ENCODE results near the gene UNC5B. TPM values are rescaled to one million over a fixed set of nuclear protein-coding genes. Genes with fewer than 3 reads are reported as not detected.

The UNC5B gene
- polyA plus RNA-seq, 1 donor (not counting 4 experiments of a cell fraction or from before 2014, with no cell fraction given): 1.1 TPM

GRCh38 chr10:71204746-71205145, 7.6 kb upstream of the UNC5B start:
- no peaks in the 10 kb centered on the region for H3K79me2 ChIP-seq (ENCODE audit: control insufficient read depth, insufficient read depth, low read length)
- no peak for TF ChIP-seq EZH2 (IDR thresholded peaks at IDR 0.05; ENCODE audit: low read length)
- no peak for TF ChIP-seq CTCF (optimal IDR thresholded peaks at IDR 0.05 in 1 of 3, IDR thresholded peaks at IDR 0.05 in 1 of 3, conservative IDR thresholded peaks at IDR 0.05 in 1 of 3; ENCODE audit: extremely low read depth in 1 of 3, insufficient read depth in 2 of 3, low read length in 3 of 3)
- no peak for DNase-seq (ENCODE audit: low read depth, low spot score)
- no peak overlapping the region for H3K27ac ChIP-seq (ENCODE audit: control insufficient read depth, insufficient read depth, low read length)
- H3K4me3 ChIP-seq (ENCODE audit: control insufficient read depth in 2 of 3, extremely low read depth in 1 of 3, insufficient read depth in 2 of 3, low read depth in 1 of 3, low read length in 3 of 3): no peak overlapping the region
- FAIRE-seq: no peak
- peaks cover 12% of the 10 kb centered on the region for H3K27me3 ChIP-seq (ENCODE audit: control insufficient read depth, extremely low read depth, insufficient read depth, low read length)
- no peaks in the 10 kb centered on the region for H3K36me3 ChIP-seq (ENCODE audit: control insufficient read depth in 2 of 2, extremely low read depth in 1 of 2, insufficient read depth in 2 of 2, low read length in 2 of 2)
- H2AFZ ChIP-seq (ENCODE audit: control insufficient read depth, low read length): no peak overlapping the region
- no peak overlapping the region for H3K9ac ChIP-seq (ENCODE audit: control insufficient read depth, extremely low read depth, insufficient read depth, low read length)
- H3K9me3 ChIP-seq (ENCODE audit: control insufficient read depth, low read depth, low read length): no peaks in the 10 kb centered on the region
- peaks cover 2% of the 10 kb centered on the region for H3K4me1 ChIP-seq (ENCODE audit: control insufficient read depth, extremely low read depth, insufficient read depth, low read length)
- no peak overlapping the region for H3K4me2 ChIP-seq (ENCODE audit: control insufficient read depth, extremely low read depth, insufficient read depth, low read depth, low read length)
- H3K9me1 ChIP-seq (ENCODE audit: control insufficient read depth, extremely low read depth, insufficient read depth, low read length): no peaks in the 10 kb centered on the region
- H4K20me1 ChIP-seq (ENCODE audit: control insufficient read depth, extremely low read depth, insufficient read depth, low read length): no peaks in the 10 kb centered on the region
- dilution Hi-C loops (cut with MboI; ENCODE audit: extremely low pct_ligation_motif_present, low sequenced_read_pairs): no loop called here

- dilution Hi-C loops (cut with MboI; ENCODE audit: extremely low pct_ligation_motif_present, low sequenced_read_pairs): no loop called here
- no peak overlapping the region for H3K4me3 ChIP-seq (ENCODE audit: control insufficient read depth in 2 of 3, extremely low read depth in 1 of 3, insufficient read depth in 2 of 3, low read depth in 1 of 3, low read length in 3 of 3)
- no peak overlapping the region for H3K27ac ChIP-seq (ENCODE audit: control insufficient read depth, insufficient read depth, low read length)
- DNase-seq (ENCODE audit: low read depth, low spot score) (no peak), FAIRE-seq (no peak)
- peaks cover 2% of the 10 kb centered on the region for H3K4me1 ChIP-seq (ENCODE audit: control insufficient read depth, extremely low read depth, insufficient read depth, low read length)
- H3K9me3 ChIP-seq (ENCODE audit: control insufficient read depth, low read depth, low read length): no peaks in the 10 kb centered on the region
- H3K36me3 ChIP-seq (ENCODE audit: control insufficient read depth in 2 of 2, extremely low read depth in 1 of 2, insufficient read depth in 2 of 2, low read length in 2 of 2): no peaks in the 10 kb centered on the region
- H3K9ac ChIP-seq (ENCODE audit: control insufficient read depth, extremely low read depth, insufficient read depth, low read length): no peak overlapping the region
- no peaks in the 10 kb centered on the region for H4K20me1 ChIP-seq (ENCODE audit: control insufficient read depth, extremely low read depth, insufficient read depth, low read length)
- H3K79me2 ChIP-seq (ENCODE audit: control insufficient read depth, insufficient read depth, low read length): no peaks in the 10 kb centered on the region
- H2AFZ ChIP-seq (ENCODE audit: control insufficient read depth, low read length): no peak overlapping the region
- H3K9me1 ChIP-seq (ENCODE audit: control insufficient read depth, extremely low read depth, insufficient read depth, low read length): no peaks in the 10 kb centered on the region
- no peak overlapping the region for H3K4me2 ChIP-seq (ENCODE audit: control insufficient read depth, extremely low read depth, insufficient read depth, low read depth, low read length)
- peaks cover 20% of the 10 kb centered on the region for H3K27me3 ChIP-seq (ENCODE audit: control insufficient read depth, extremely low read depth, insufficient read depth, low read length)
- TF ChIP-seq CTCF (optimal IDR thresholded peaks at IDR 0.05 in 1 of 3, IDR thresholded peaks at IDR 0.05 in 1 of 3, conservative IDR thresholded peaks at IDR 0.05 in 1 of 3; ENCODE audit: extremely low read depth in 1 of 3, insufficient read depth in 2 of 3, low read length in 3 of 3) (no peak), EZH2 (IDR thresholded peaks at IDR 0.05; ENCODE audit: low read length) (no peak)
These were observed 6.9 kb upstream of the UNC5B start for GRCh38 chr10:71205468-71205867.
